Cardiac muscle cell (in vitro differentiated cells and primary cell): Measurements from ENCODE around the gene PHC2. TPM values are rescaled to one million over a fixed set of nuclear protein-coding genes. Genes with fewer than 3 reads are reported as not detected.

ENCODE experiments used
- DNase-seq, 2 donors: peaks; one replicate each; pipeline versions ENCODE4 v3.0.0 to v3.0.0-alpha.2; 2010 to 2017; ENCODE audit warnings: low read depth in 1 of 2, low spot score in 1 of 2
- H3K27ac ChIP-seq: fragments of 200-600 bp; sonication (generic); 2 replicates; pipeline ENCODE4 v1.5.1; 2016
- H3K27me3 ChIP-seq: fragments of 200-600 bp; sonication (generic); 2 replicates; pipeline ENCODE4 v1.6.0; 2016; ENCODE audit warnings: control low read depth
- H3K36me3 ChIP-seq: fragments of 200-600 bp; sonication (generic); 2 replicates; pipeline ENCODE4 v1.5.1; 2016; ENCODE audit warnings: control low read depth
- H3K4me1 ChIP-seq: fragments of 200-600 bp; sonication (generic); 2 replicates; pipeline ENCODE4 v1.8.1; 2017; ENCODE audit warnings: low read depth, mild to moderate bottlenecking, mixed run types
- H3K4me3 ChIP-seq: fragments of 200-600 bp; sonication (generic); 2 replicates; pipeline ENCODE4 v1.5.1; 2016; ENCODE audit warnings: mild to moderate bottlenecking
- H3K9me3 ChIP-seq: fragments of 200-600 bp; sonication (generic); 2 replicates; pipeline ENCODE4 v1.5.1; 2017; ENCODE audit warnings: low read depth, mild to moderate bottlenecking, control low read depth
- polyA plus RNA-seq: library from polyadenylated mRNA; unstranded; fragments of >200 nt; fragmentation: Nextera tagmentation; extraction: Ambion mirVana; gene quantifications from 2 replicates; pipeline ENCODE4 v1.2.1, GENCODE V29; 2016
- total RNA-seq: library from RNA; depleted of rRNA; stranded (reverse); fragments of >200 nt; gene quantifications from 2 replicates; pipeline ENCODE4 v1.2.3, GENCODE V29; 2016
- TF ChIP-seq, protein P1 (sequence below): IDR thresholded peaks from 2 replicates; pipeline ENCODE4 v1.5.1; 2012; ENCODE audit warnings: low read depth, mild to moderate bottlenecking, low read length

Gene PHC2
- total and polyA plus RNA-seq, 2 experiments from 2014 or later, result 81.8 to 86.0 TPM

DNA sequence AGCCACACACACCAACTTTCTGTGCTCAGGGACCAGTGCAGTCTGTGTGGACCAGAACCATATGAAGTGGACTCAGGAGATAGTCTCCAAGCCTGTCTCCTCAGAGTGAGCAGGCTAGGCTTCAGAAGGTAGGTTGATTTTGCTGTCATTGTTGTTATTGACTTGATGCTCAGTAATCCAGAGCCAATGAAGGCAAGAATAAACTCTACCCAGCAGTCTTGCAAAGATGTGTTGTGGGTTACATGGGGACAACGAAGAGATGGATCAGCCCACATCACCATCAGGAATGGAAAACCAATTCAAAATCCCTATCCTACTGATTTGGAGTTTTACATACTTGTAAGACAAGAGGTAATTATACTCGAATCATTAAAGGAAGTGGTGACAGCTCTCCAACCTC lies 37.4 kb downstream of the PHC2 start:
- Histone ChIP-seq H3K27ac (no peak overlapping the region), H3K9me3 (no peaks in the 10 kb centered on the region), H3K4me1 (peaks cover 4% of the 10 kb centered on the region), H3K4me3 (no peak overlapping the region), H3K27me3 (no peaks in the 10 kb centered on the region), H3K36me3 (no peaks in the 10 kb centered on the region)
- no peak for DNase-seq
- TF ChIP-seq, protein P1, sequence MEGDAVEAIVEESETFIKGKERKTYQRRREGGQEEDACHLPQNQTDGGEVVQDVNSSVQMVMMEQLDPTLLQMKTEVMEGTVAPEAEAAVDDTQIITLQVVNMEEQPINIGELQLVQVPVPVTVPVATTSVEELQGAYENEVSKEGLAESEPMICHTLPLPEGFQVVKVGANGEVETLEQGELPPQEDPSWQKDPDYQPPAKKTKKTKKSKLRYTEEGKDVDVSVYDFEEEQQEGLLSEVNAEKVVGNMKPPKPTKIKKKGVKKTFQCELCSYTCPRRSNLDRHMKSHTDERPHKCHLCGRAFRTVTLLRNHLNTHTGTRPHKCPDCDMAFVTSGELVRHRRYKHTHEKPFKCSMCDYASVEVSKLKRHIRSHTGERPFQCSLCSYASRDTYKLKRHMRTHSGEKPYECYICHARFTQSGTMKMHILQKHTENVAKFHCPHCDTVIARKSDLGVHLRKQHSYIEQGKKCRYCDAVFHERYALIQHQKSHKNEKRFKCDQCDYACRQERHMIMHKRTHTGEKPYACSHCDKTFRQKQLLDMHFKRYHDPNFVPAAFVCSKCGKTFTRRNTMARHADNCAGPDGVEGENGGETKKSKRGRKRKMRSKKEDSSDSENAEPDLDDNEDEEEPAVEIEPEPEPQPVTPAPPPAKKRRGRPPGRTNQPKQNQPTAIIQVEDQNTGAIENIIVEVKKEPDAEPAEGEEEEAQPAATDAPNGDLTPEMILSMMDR, result no peak

DNA sequence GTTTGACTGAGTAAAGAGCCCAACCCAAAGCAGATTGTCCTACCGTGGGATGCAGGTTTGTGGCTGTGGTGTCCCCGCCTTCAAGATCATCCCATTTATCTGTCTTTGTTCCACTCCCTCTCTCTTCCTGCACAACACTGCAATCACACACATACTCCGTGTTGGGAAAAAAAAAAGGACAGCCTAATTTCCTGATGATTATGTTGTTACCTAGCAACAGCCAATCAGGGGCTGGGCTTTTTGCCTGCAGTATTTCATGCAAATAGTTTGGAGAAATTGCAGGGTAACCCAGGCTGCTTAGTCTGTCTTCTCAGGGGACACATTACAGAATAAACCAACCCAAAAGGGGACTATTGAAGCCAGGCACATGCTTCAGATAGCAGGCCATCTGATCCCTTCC lies 38.3 kb downstream of the PHC2 start:
- Histone ChIP-seq H3K4me3 (no peak overlapping the region), H3K27me3 (no peaks in the 10 kb centered on the region), H3K36me3 (no peaks in the 10 kb centered on the region), H3K9me3 (no peaks in the 10 kb centered on the region), H3K27ac (no peak overlapping the region), H3K4me1 (peaks cover 4% of the 10 kb centered on the region)
- DNase-seq, result peak in 1 of 2 donors; percentile 65
- TF ChIP-seq, protein P1, result no peak

DNA sequence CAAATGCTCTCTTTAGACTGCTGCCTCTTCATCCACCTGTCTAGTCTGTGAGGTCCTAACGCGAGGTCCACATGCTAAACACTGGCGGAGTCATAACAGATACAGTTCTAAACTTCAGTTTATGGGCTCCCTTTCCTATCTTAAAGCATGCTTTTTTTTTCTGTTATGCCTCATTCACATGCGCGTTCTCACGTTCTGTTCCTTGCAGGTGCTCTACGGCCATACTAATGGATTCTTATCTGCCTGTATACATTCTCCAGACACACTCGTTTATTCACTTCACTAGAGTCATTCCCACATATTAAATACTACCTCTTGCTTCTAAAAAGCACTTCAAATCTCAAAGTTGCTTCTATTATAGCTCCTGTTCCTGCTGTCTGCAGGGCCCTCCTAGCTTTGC lies 38.7 kb downstream of the PHC2 start:
- no peak overlapping the region for H3K27ac ChIP-seq
- no peak for DNase-seq
- no peaks in the 10 kb centered on the region for H3K36me3 ChIP-seq
- H3K27me3 ChIP-seq, result no peaks in the 10 kb centered on the region
- H3K4me1 ChIP-seq, result peaks cover 4% of the 10 kb centered on the region
- H3K9me3 ChIP-seq, result no peaks in the 10 kb centered on the region
- H3K4me3 ChIP-seq, result no peak overlapping the region
- TF ChIP-seq, protein P1, result no peak

DNA sequence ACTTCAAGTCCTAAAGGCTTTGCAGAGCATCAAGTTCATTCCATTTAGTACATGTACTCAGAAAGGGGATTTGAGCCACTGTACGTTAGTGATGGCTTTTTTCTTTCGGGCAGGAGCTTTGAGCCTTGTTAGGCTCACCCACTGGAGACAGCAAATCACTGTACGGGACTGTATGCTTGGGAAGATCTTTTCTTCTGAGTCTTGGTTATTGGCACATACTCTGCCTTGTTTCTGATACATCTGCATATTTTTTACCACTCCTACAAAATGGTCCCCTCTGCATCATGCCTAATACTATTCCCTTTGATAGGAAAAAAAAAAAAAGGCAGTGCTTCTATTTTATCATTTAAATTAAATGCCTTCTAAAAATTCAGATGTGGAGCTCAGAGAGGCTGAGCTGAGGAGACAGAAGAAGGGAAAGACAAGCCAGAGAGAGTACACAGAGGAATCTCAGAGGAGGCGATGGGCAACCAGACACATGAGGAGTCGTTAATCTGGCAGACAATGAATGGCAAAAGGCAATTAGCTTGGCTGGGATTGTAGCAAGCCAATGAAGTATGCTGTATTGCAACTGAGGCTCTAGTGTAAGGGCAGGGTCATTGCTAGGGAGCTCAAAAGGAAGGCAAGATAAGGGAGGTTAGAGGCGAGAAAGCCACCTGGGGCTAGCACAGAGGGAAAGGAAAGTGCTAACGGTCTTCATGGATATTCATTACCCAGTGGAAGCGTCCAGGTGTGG lies 39.4 kb downstream of the PHC2 start:
- H3K27me3 ChIP-seq, result no peaks in the 10 kb centered on the region
- H3K36me3 ChIP-seq, result no peaks in the 10 kb centered on the region
- H3K4me1 ChIP-seq, result peaks cover 4% of the 10 kb centered on the region
- no peak overlapping the region for H3K4me3 ChIP-seq
- H3K27ac ChIP-seq, result no peak overlapping the region
- DNase-seq, result no peak
- TF ChIP-seq, protein P1, result no peak
- H3K9me3 ChIP-seq, result no peaks in the 10 kb centered on the region

DNA sequence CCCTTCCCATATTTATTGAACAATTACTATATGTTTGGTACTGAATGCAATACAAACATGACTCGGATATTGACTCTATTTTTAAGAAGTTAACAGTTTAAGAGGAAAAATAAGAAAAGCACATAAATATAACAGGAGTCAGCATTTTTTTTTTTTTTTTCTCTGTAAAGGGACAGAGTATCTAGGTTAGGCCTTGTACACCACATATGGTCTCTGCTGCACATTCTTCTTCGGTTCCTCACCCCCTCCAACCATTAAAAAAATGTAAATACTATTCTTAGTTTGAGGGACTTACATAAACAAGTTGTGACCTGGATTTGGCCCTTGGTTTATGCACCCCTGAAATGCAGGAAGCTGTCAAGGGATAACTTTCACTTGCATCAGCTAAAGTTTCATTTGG lies 40.4 kb downstream of the PHC2 start:
- DNase-seq, result peak in 1 of 2 donors; percentile 25
- Histone ChIP-seq H3K27me3 (no peaks in the 10 kb centered on the region), H3K27ac (no peak overlapping the region)

More for the DNA sequence above, 40.4 kb downstream of the PHC2 start:
- Histone ChIP-seq H3K36me3 (no peaks in the 10 kb centered on the region), H3K9me3 (no peaks in the 10 kb centered on the region), H3K4me3 (no peak overlapping the region), H3K4me1 (peaks cover 4% of the 10 kb centered on the region)
- TF ChIP-seq, protein P1, result no peak
